Ectodermal cell (in vitro differentiated cells): ENCODE measurements around the gene ENTPD3.

Experiments
- H3K27ac ChIP-seq: 2 replicates; pipeline ENCODE4 v1.7.0; 2013; ENCODE audit warnings: mild to moderate bottlenecking, low read depth, low read length; ENCODE audit not compliant: insufficient read depth, poor library complexity, severe bottlenecking
- H3K27me3 ChIP-seq: 2 replicates; pipeline ENCODE4 v1.7.0; 2013; ENCODE audit warnings: mild to moderate bottlenecking, low read length; ENCODE audit not compliant: insufficient read depth, control insufficient read depth, poor library complexity, severe bottlenecking
- H3K36me3 ChIP-seq: one replicate; pipeline ENCODE4 v1.7.0; 2013; ENCODE audit warnings: low read length; ENCODE audit not compliant: control insufficient read depth, insufficient read depth
- H3K4me1 ChIP-seq: one replicate; pipeline ENCODE4 v1.7.0; 2013; ENCODE audit warnings: low read length; ENCODE audit not compliant: control insufficient read depth, insufficient read depth
- H3K4me3 ChIP-seq: 2 replicates; pipeline ENCODE4 v1.7.0; 2013; ENCODE audit warnings: low read depth, low read length, control low read depth; ENCODE audit not compliant: insufficient read depth
- H3K9me3 ChIP-seq: 2 replicates; pipeline ENCODE4 v1.7.0; 2013; ENCODE audit warnings: mild to moderate bottlenecking, low read length, moderate library complexity; ENCODE audit not compliant: control insufficient read depth
- WGBS, 2 experiments: methylation state at CpG; one replicate each; pipeline ENCODE4 v1.1.7; 2013; ENCODE audit warnings: missing lambda C conversion rate in 2 of 2; 5-methylcytosine and 5-hydroxymethylcytosine counted together

The ENTPD3 gene

DNA sequence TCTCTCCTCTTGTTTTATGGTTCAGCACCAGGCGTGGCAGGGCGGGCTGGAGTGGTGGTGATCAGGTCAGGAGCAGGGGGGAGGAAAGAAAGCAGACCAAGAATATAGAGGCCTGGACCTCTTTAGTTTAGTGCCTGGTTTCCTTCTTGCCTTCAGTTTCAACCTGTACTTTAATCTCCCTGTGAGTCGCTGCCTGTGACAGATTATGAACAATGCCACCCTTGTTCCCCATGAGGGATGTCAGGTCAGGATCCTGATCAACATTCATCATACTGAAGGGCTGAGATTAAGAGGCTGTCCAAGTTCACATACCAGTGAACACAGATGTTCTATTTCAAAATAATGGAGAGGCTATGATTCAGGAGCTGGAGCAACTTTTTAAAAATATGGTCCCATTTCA lies 11.4 kb downstream of the ENTPD3 start:
- Histone ChIP-seq H3K9me3 (no peaks in the 10 kb centered on the region), H3K36me3 (no peaks in the 10 kb centered on the region), H3K4me1 (no peaks in the 10 kb centered on the region), H3K4me3 (no peak overlapping the region), H3K27me3 (no peaks in the 10 kb centered on the region), H3K27ac (no peak overlapping the region)
- 86 to 93% methylated on average over 3 of the region's 3 CpGs for WGBS, 2 experiments

DNA sequence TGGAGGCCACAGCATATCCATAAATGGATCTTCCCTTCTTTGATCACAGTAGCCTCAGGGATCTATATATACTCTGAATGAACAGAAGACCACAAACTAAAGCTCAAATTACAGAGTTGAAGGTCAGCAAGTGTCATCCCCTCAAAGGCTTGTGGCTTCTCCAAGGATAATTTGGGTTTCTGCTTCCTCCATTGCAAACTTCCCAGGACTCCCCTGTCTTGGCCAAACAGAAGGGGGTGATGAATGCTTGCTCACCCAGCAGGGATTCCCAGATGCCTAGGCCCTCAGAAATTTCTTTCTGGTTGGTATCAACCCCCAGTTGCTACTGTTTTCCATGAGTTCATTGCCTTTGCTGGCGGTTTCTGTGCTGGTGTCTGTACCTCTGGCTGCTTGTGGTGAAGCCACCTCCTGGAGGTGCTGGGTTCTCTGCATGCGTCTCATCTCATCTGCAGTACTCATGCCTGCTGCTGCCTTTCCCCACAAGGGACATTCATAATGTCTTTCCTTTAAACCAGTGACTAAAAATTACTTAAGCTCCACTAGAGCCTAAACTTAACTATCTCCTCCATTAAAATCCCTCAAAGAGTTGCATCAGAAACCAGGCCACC lies 17.7 kb downstream of the ENTPD3 start:
- H3K36me3 ChIP-seq = no peaks in the 10 kb centered on the region
- WGBS, 2 experiments = 90 to 93% methylated on average over 2 of the region's 2 CpGs
- no peaks in the 10 kb centered on the region for H3K4me1 ChIP-seq
- H3K27me3 ChIP-seq = no peaks in the 10 kb centered on the region
- H3K4me3 ChIP-seq = no peak overlapping the region
- H3K9me3 ChIP-seq = no peaks in the 10 kb centered on the region
- no peak overlapping the region for H3K27ac ChIP-seq

DNA sequence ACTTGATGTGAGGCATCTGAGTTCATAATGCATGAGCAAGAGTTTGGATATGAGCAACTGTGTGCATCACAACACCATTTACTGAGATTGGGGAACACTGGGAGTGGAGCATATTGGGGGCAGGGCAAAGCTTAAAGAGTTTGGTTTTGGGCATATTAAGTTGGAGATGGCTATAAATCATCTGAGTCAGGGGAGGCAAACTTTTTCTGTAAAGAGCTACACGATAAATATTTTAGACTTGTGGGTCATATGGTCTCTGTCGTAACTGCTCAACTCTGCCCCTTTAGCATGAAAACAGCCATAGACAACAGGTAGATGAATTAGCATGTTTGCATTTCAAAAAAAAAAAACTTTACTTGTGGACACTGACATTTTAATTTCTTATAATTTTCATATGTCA lies 20.0 kb downstream of the ENTPD3 start:
- 91 to 92% methylated on average over 2 of the region's 2 CpGs for WGBS, 2 experiments
- H3K27ac ChIP-seq = no peak overlapping the region
- no peaks in the 10 kb centered on the region for H3K9me3 ChIP-seq
- no peaks in the 10 kb centered on the region for H3K27me3 ChIP-seq
- no peak overlapping the region for H3K4me3 ChIP-seq
- no peaks in the 10 kb centered on the region for H3K36me3 ChIP-seq
- H3K4me1 ChIP-seq = no peaks in the 10 kb centered on the region

DNA sequence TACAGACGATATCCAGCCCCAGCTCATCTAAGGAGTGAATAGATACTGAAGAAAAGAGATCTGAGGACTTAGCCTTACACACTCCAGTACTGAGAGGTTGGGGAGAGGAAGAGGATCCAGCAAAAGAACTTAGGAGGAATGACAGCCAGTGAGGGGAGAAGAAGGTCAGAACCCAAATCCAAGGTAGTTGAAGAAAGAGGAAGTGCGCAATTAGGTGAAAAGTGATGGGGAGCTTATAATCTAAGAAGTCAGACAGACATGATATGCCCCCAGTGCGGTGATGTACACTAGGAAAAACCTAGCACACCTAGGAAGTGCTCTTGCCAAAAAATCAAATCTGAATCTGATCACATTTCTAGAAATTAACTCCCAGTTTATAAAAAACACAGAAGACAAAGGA lies 20.6 kb downstream of the ENTPD3 start:
- H3K36me3 ChIP-seq = no peaks in the 10 kb centered on the region
- no peaks in the 10 kb centered on the region for H3K4me1 ChIP-seq
- H3K4me3 ChIP-seq = no peak overlapping the region
- no peak overlapping the region for H3K27ac ChIP-seq
- 89 to 92% methylated on average over 3 of the region's 3 CpGs for WGBS, 2 experiments
- no peaks in the 10 kb centered on the region for H3K9me3 ChIP-seq
- no peaks in the 10 kb centered on the region for H3K27me3 ChIP-seq

DNA sequence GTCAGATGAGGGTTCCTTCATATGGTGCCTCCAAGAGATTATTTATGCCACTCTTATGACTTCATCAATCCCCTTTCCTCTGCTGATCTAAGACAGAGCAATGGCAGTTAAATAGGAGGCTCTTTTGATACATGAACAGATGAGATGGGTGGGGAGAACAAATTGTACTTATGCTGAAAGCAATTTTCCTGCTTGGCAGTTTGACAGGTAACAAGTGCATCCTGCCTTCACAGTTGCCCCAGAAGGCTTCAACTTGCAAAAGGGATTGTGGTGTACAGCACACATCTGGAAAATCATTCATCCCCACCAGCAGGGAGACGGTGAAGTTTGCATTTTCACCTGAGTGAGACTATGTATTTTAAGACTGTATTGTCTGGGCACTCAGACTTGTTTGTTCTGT lies 27.3 kb downstream of the ENTPD3 start:
- Histone ChIP-seq H3K27me3 (peaks cover 3% of the 10 kb centered on the region), H3K9me3 (no peaks in the 10 kb centered on the region), H3K27ac (no peak overlapping the region), H3K4me3 (no peak overlapping the region), H3K4me1 (no peaks in the 10 kb centered on the region), H3K36me3 (no peaks in the 10 kb centered on the region)
- WGBS, 2 experiments = 100% methylated on average over 1 of the region's 1 CpG

DNA sequence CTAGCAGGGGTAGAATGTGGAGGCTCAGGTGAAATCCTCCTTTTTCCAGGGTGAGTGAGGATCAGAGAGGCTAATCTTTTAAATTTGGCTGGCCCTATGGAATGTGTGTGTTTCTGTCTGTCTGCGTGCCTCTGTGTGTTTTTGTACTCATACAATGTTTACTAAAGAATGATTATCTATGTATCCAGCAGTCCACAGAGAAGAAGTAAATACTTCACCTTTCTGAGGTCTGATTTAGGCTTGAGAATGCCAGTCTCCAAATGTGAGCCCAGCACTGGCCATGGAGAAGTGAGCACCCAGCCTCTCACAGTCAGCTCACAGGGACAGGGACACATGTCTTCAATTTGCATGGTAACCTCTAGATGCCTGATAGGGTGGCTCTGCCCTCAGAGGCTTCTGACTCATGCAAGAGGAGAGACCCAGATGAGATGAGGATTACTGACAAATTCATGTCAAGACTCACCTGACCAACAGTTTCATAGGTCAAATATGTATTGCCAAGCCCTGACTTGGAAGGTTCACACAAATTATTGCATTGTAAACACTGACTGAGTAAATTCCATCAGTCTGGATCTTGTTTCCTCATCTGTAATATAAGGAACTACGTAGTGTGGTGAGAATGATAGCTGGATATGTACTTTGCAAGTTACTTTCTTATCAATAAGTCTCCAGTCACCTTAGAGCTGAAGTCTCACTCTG lies 31.0 kb downstream of the ENTPD3 start:
- Histone ChIP-seq H3K4me3 (no peak overlapping the region), H3K27me3 (peaks cover 3% of the 10 kb centered on the region), H3K27ac (no peak overlapping the region), H3K4me1 (no peaks in the 10 kb centered on the region), H3K9me3 (no peaks in the 10 kb centered on the region), H3K36me3 (no peaks in the 10 kb centered on the region)
- WGBS, 2 experiments = 100% methylated on average over 1 of the region's 2 CpGs; no CpG with 5 or more reads in 1 of the 2 experiments

DNA sequence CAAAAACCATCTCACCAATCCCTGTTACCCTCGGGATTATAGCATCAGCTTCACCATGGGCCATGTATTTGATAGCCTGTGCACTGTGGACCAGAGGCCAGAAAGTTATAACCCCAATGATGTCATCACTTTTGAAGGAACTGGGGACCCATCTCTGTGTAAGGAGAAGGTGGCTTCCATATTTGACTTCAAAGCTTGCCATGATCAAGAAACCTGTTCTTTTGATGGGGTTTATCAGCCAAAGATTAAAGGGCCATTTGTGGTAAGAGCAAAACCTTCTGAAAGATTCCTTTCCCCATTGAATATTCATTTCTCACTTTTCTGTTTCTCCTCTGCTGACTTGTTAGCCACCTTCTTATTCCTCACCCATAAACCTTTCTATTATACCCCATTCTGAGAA lies 35.9 kb downstream of the ENTPD3 start:
- Histone ChIP-seq H3K27me3 (no peaks in the 10 kb centered on the region), H3K4me3 (no peak overlapping the region), H3K36me3 (no peaks in the 10 kb centered on the region), H3K4me1 (no peaks in the 10 kb centered on the region), H3K27ac (no peak overlapping the region), H3K9me3 (no peaks in the 10 kb centered on the region)
- WGBS, 2 experiments = 81 to 87% methylated on average over 1 of the region's 1 CpG

DNA sequence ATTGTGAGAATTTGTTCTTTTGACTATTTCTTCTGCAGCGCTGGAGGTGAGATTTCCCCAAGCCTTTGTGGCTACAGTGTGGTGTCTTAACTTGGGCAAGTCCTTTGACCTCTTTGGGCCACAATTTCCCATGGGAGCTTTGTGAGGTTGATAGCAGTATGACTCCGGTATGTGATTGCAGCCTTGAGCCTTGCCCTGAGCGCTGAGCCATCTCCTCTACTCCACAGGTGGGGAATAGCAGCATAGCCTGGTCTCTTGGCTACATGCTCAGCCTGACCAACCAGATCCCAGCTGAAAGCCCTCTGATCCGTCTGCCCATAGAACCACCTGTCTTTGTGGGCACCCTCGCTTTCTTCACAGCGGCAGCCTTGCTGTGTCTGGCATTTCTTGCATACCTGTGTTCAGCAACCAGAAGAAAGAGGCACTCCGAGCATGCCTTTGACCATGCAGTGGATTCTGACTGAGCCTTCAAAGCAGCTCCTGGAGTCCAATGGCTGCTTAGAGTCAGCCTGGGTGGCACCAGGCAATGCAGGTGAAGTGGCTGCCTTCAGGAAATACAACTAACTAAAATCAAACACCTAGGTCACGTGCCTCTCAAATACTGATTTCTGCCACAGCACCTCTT lies 40.2 kb downstream of the ENTPD3 start:
- H3K4me1 ChIP-seq = no peaks in the 10 kb centered on the region
- no peak overlapping the region for H3K4me3 ChIP-seq
- no peak overlapping the region for H3K27ac ChIP-seq
- WGBS, 2 experiments = 89 to 91% methylated on average over 8 of the region's 8 CpGs
- no peaks in the 10 kb centered on the region for H3K9me3 ChIP-seq
- no peaks in the 10 kb centered on the region for H3K36me3 ChIP-seq
- H3K27me3 ChIP-seq = no peaks in the 10 kb centered on the region

DNA sequence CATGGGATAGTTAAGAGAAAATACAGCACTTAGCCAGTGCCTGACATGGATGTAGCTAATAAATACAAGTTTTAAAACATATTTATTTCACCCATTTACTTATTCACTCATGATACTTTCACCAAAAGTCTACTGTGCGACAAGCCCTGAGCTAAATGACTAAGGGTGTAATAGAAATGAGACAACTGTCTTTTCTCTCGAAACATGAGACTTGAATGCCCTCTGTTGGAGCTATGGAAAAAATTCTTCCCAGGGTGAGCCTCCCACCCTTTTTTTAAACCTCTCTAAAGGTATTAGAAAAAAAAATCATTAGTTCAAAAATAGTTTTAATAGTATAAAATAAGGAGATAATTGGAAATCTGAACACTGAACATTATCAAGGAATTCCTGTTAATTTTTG lies 45.8 kb downstream of the ENTPD3 start:
- 93 to 100% methylated on average over 2 of the region's 2 CpGs for WGBS, 2 experiments
- Histone ChIP-seq H3K27me3 (no peaks in the 10 kb centered on the region), H3K4me1 (no peaks in the 10 kb centered on the region), H3K36me3 (no peaks in the 10 kb centered on the region), H3K27ac (no peak overlapping the region), H3K9me3 (no peaks in the 10 kb centered on the region), H3K4me3 (no peak overlapping the region)

DNA sequence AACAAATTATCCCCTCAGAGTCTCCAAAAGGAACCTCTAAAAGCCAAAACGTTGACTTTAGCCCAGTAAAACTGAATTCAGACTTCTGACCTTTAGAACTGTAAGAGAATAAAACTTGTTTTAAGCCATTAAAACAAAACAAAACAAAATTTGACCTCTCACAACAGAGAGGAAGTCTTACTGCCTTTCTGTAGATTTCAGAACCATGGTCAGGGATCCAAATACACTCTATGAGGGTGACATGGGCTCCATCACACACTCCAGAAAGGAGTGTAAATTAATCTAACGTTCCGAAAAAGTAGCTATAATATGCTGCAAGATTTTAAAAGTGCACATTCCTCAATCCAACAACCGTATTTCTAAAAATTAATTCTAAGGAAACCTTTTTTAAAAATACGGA lies 50.9 kb downstream of the ENTPD3 start:
- no peaks in the 10 kb centered on the region for H3K9me3 ChIP-seq
- no peaks in the 10 kb centered on the region for H3K4me1 ChIP-seq
- no peaks in the 10 kb centered on the region for H3K36me3 ChIP-seq
- H3K4me3 ChIP-seq = no peak overlapping the region
- 67 to 69% methylated on average over 4 to 5 of the region's 5 CpGs for WGBS, 2 experiments
- no peak overlapping the region for H3K27ac ChIP-seq
- no peaks in the 10 kb centered on the region for H3K27me3 ChIP-seq
